ENCODE measurements around the gene FOSL1.

FOSL1 gene

GRCh38 chr11:65945941-65946558, 45.9 kb upstream of the FOSL1 start:
- H3K9me3 ChIP-seq (replicated peaks in 1 of 2; ENCODE audit: control insufficient read depth in 2 of 2, insufficient read depth in 1 of 2, low read depth in 1 of 2, low read length in 2 of 2), result no peaks in the 10 kb centered on the region
- peak overlapping the region; percentile 9 to 40 for H3K4me3 ChIP-seq (ENCODE audit: low read length in 2 of 2)
- peak overlapping the region; percentile 97 for H3K4ac ChIP-seq (ENCODE audit: low read length)
- DNase-seq (ENCODE audit: low spot score), result no peak
- peak overlapping the region; percentile 96 for H3K18ac ChIP-seq (ENCODE audit: low read length)
- H3K14ac ChIP-seq (ENCODE audit: low read length), result no peak overlapping the region
- peak overlapping the region; percentile 69 for H2BK120ac ChIP-seq (ENCODE audit: low read depth, low read length)
- H4K91ac ChIP-seq (ENCODE audit: low read depth, low read length, poor library complexity), result peak overlapping the region; percentile 77
- peaks cover 18% of the 10 kb centered on the region in 2 donors for H3K4me1 ChIP-seq (ENCODE audit: control insufficient read depth in 2 of 2, insufficient read depth in 1 of 2, low read depth in 1 of 2, low read length in 2 of 2)
- peak overlapping the region; percentile 43 for H3K4me2 ChIP-seq (ENCODE audit: insufficient read depth, low read length, poor library complexity, severe bottlenecking)
- peak overlapping the region; percentile 99 for H2AK5ac ChIP-seq (ENCODE audit: low read depth, low read length)
- H2BK12ac ChIP-seq (ENCODE audit: low read length), result peak overlapping the region; percentile 86
- H3K27ac ChIP-seq (replicated peaks; ENCODE audit: low read length), result peak overlapping the region; percentile 66
- no peaks in the 10 kb centered on the region for H3K27me3 ChIP-seq (ENCODE audit: control insufficient read depth in 3 of 3, insufficient read depth in 3 of 3, low read depth in 1 of 3, low read length in 3 of 3)
- peak overlapping the region; percentile 81 for H2BK15ac ChIP-seq (ENCODE audit: low read length)
- H3K23ac ChIP-seq (ENCODE audit: low read depth, low read length, poor library complexity), result peak overlapping the region; percentile 20
- H4K8ac ChIP-seq (ENCODE audit: low read depth, low read length), result no peak overlapping the region
- peaks cover 0 to 2% of the 10 kb centered on the region in 2 donors for H3K36me3 ChIP-seq (replicated peaks in 1 of 2; ENCODE audit: control insufficient read depth in 2 of 2, insufficient read depth in 2 of 2, low read length in 2 of 2)
- peak overlapping the region; percentile 13 for H2BK5ac ChIP-seq (ENCODE audit: low read length)
- no CpG with 5 or more reads among the region's 11 CpGs for WGBS, 2 donors (ENCODE audit: extremely low coverage in 2 of 2, insufficient read length in 2 of 2, insufficient replicate concordance in 1 of 2)
- no peaks in the 10 kb centered on the region for H3K79me1 ChIP-seq (ENCODE audit: low read depth, low read length)
- H2AFZ ChIP-seq (ENCODE audit: low read length), result peak overlapping the region; percentile 80
- H3K9ac ChIP-seq (ENCODE audit: low read depth, low read length, poor library complexity), result peak overlapping the region; percentile 68

- H3K27ac ChIP-seq (replicated peaks; ENCODE audit: low read length), result peak within 1 kb of the TSS; percentile 78
- H3K4me1 ChIP-seq (ENCODE audit: control insufficient read depth in 2 of 2, insufficient read depth in 1 of 2, low read depth in 1 of 2, low read length in 2 of 2), result peaks cover 18% of the 10 kb centered on the region in 2 donors
- peak within 1 kb of the TSS; percentile 20 for H3K23ac ChIP-seq (ENCODE audit: low read depth, low read length, poor library complexity)
- peak; percentile 57 for DNase-seq (ENCODE audit: low spot score)
- peak within 1 kb of the TSS; percentile 80 for H2AFZ ChIP-seq (ENCODE audit: low read length)
- H2AK5ac ChIP-seq (ENCODE audit: low read depth, low read length), result peak within 1 kb of the TSS; percentile 99
- peak within 1 kb of the TSS; percentile 43 for H3K4me2 ChIP-seq (ENCODE audit: insufficient read depth, low read length, poor library complexity, severe bottlenecking)
- peak within 1 kb of the TSS; percentile 81 for H2BK15ac ChIP-seq (ENCODE audit: low read length)
- no peaks in the 10 kb centered on the region for H3K27me3 ChIP-seq (ENCODE audit: control insufficient read depth in 3 of 3, insufficient read depth in 3 of 3, low read depth in 1 of 3, low read length in 3 of 3)
- WGBS, 2 donors (ENCODE audit: extremely low coverage in 2 of 2, insufficient read length in 2 of 2, insufficient replicate concordance in 1 of 2), result no CpG with 5 or more reads among the region's 13 CpGs
- H2BK12ac ChIP-seq (ENCODE audit: low read length), result peak within 1 kb of the TSS; percentile 86
- H3K9me3 ChIP-seq (replicated peaks in 1 of 2; ENCODE audit: control insufficient read depth in 2 of 2, insufficient read depth in 1 of 2, low read depth in 1 of 2, low read length in 2 of 2), result no peaks in the 10 kb centered on the region
- peak within 1 kb of the TSS; percentile 9 to 40 for H3K4me3 ChIP-seq (ENCODE audit: low read length in 2 of 2)
- H3K4ac ChIP-seq (ENCODE audit: low read length), result peak within 1 kb of the TSS; percentile 97
- H2BK5ac ChIP-seq (ENCODE audit: low read length), result peak within 1 kb of the TSS; percentile 13
- no peaks in the 10 kb centered on the region for H3K79me1 ChIP-seq (ENCODE audit: low read depth, low read length)
- peak within 1 kb of the TSS; percentile 81 for H2BK120ac ChIP-seq (ENCODE audit: low read depth, low read length)
- peak within 1 kb of the TSS; percentile 68 for H3K9ac ChIP-seq (ENCODE audit: low read depth, low read length, poor library complexity)
- H3K14ac ChIP-seq (ENCODE audit: low read length), result no peak within 1 kb of the TSS
- peaks cover 0 to 2% of the 10 kb centered on the region in 2 donors for H3K36me3 ChIP-seq (replicated peaks in 1 of 2; ENCODE audit: control insufficient read depth in 2 of 2, insufficient read depth in 2 of 2, low read length in 2 of 2)
- peak within 1 kb of the TSS; percentile 96 for H3K18ac ChIP-seq (ENCODE audit: low read length)
- H4K91ac ChIP-seq (ENCODE audit: low read depth, low read length, poor library complexity), result peak within 1 kb of the TSS; percentile 77
- H4K8ac ChIP-seq (ENCODE audit: low read depth, low read length), result peak within 1 kb of the TSS; percentile 20
Observed at GRCh38 chr11:65945430-65945911, 45.3 kb upstream of the FOSL1 start, which contains the start of gene TSGA10IP. Gene TSGA10IP, plus strand, starts transcription at chr11:65945480. Its CDS starts 196 bp downstream, at chr11:65945676.

- no peak overlapping the region for H3K23ac ChIP-seq (ENCODE audit: low read depth, low read length, poor library complexity)
Observed at GRCh38 chr11:65944767-65945166, 44.6 kb upstream of the FOSL1 start.

DNA sequence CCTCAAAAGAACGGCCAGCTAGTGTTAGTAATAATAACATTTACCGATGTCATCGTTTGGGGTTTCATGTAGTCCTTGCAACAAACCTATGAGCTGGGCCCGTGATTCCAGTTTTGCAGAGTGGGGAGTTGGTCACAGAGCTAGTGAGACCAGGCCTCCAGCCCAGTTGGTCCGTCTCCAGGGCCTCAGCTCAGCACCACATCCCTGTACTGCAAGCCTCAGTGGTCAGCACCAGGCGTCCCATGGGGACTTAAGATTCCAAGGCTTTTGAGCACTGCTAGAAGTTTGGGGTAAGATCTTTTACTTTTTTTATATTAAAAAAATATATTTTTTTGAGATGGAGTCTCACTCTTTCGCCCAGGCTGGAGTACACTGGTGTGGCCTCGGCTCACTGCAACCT, 44.0 kb upstream of the FOSL1 start:
- H4K91ac ChIP-seq (ENCODE audit: low read depth, low read length, poor library complexity), result no peak overlapping the region
- H2AK5ac ChIP-seq (ENCODE audit: low read depth, low read length), result no peak overlapping the region
- H2BK15ac ChIP-seq (ENCODE audit: low read length), result peak overlapping the region; percentile 78
- no peaks in the 10 kb centered on the region for H3K27me3 ChIP-seq (ENCODE audit: control insufficient read depth in 3 of 3, insufficient read depth in 3 of 3, low read depth in 1 of 3, low read length in 3 of 3)
- H3K9ac ChIP-seq (ENCODE audit: low read depth, low read length, poor library complexity), result no peak overlapping the region
- no peaks in the 10 kb centered on the region for H3K79me1 ChIP-seq (ENCODE audit: low read depth, low read length)
- H4K8ac ChIP-seq (ENCODE audit: low read depth, low read length), result peak overlapping the region; percentile 82
- H3K4ac ChIP-seq (ENCODE audit: low read length), result no peak overlapping the region
- no peak for DNase-seq (ENCODE audit: low spot score)
- peak overlapping the region; percentile 81 for H2BK120ac ChIP-seq (ENCODE audit: low read depth, low read length)
- no peak overlapping the region for H2BK12ac ChIP-seq (ENCODE audit: low read length)
- WGBS, 2 donors (ENCODE audit: extremely low coverage in 2 of 2, insufficient read length in 2 of 2, insufficient replicate concordance in 1 of 2), result no CpG with 5 or more reads among the region's 8 CpGs
- H3K23ac ChIP-seq (ENCODE audit: low read depth, low read length, poor library complexity), result peak overlapping the region; percentile 55
- H3K18ac ChIP-seq (ENCODE audit: low read length), result peak overlapping the region; percentile 57
- no peak overlapping the region for H2BK5ac ChIP-seq (ENCODE audit: low read length)
- peaks cover 0 to 2% of the 10 kb centered on the region in 2 donors for H3K36me3 ChIP-seq (replicated peaks in 1 of 2; ENCODE audit: control insufficient read depth in 2 of 2, insufficient read depth in 2 of 2, low read length in 2 of 2)
- H3K14ac ChIP-seq (ENCODE audit: low read length), result peak overlapping the region; percentile 82
- no peak overlapping the region for H3K4me2 ChIP-seq (ENCODE audit: insufficient read depth, low read length, poor library complexity, severe bottlenecking)
- no peak overlapping the region for H3K27ac ChIP-seq (replicated peaks; ENCODE audit: low read length)
- no peak overlapping the region for H3K4me3 ChIP-seq (ENCODE audit: low read length in 2 of 2)
- H2AFZ ChIP-seq (ENCODE audit: low read length), result no peak overlapping the region
- no peaks in the 10 kb centered on the region for H3K9me3 ChIP-seq (replicated peaks in 1 of 2; ENCODE audit: control insufficient read depth in 2 of 2, insufficient read depth in 1 of 2, low read depth in 1 of 2, low read length in 2 of 2)
- H3K4me1 ChIP-seq (ENCODE audit: control insufficient read depth in 2 of 2, insufficient read depth in 1 of 2, low read depth in 1 of 2, low read length in 2 of 2), result peaks cover 18% of the 10 kb centered on the region in 2 donors

More at GRCh38 chr11:65944767-65945166, 44.6 kb upstream of the FOSL1 start:
- peak overlapping the region; percentile 1 for H2AK5ac ChIP-seq (ENCODE audit: low read depth, low read length)
- peak overlapping the region; percentile 13 for H2BK5ac ChIP-seq (ENCODE audit: low read length)
- H2BK12ac ChIP-seq (ENCODE audit: low read length), result no peak overlapping the region
- no peak overlapping the region for H3K18ac ChIP-seq (ENCODE audit: low read length)
- no peak overlapping the region for H3K4me3 ChIP-seq (ENCODE audit: low read length in 2 of 2)
- no peaks in the 10 kb centered on the region for H3K9me3 ChIP-seq (replicated peaks in 1 of 2; ENCODE audit: control insufficient read depth in 2 of 2, insufficient read depth in 1 of 2, low read depth in 1 of 2, low read length in 2 of 2)
- DNase-seq (ENCODE audit: low spot score), result no peak
- no peak overlapping the region for H3K9ac ChIP-seq (ENCODE audit: low read depth, low read length, poor library complexity)
- H4K91ac ChIP-seq (ENCODE audit: low read depth, low read length, poor library complexity), result no peak overlapping the region
- no peak overlapping the region for H2BK15ac ChIP-seq (ENCODE audit: low read length)
- peak overlapping the region; percentile 80 for H2AFZ ChIP-seq (ENCODE audit: low read length)
- H3K4ac ChIP-seq (ENCODE audit: low read length), result no peak overlapping the region
- H4K8ac ChIP-seq (ENCODE audit: low read depth, low read length), result no peak overlapping the region
- peaks cover 0 to 2% of the 10 kb centered on the region in 2 donors for H3K36me3 ChIP-seq (replicated peaks in 1 of 2; ENCODE audit: control insufficient read depth in 2 of 2, insufficient read depth in 2 of 2, low read length in 2 of 2)
- H2BK120ac ChIP-seq (ENCODE audit: low read depth, low read length), result no peak overlapping the region
- H3K4me1 ChIP-seq (ENCODE audit: control insufficient read depth in 2 of 2, insufficient read depth in 1 of 2, low read depth in 1 of 2, low read length in 2 of 2), result peaks cover 18% of the 10 kb centered on the region in 2 donors
- no peaks in the 10 kb centered on the region for H3K79me1 ChIP-seq (ENCODE audit: low read depth, low read length)
- H3K27me3 ChIP-seq (ENCODE audit: control insufficient read depth in 3 of 3, insufficient read depth in 3 of 3, low read depth in 1 of 3, low read length in 3 of 3), result no peaks in the 10 kb centered on the region
- WGBS, 2 donors (ENCODE audit: extremely low coverage in 2 of 2, insufficient read length in 2 of 2, insufficient replicate concordance in 1 of 2), result no CpG with 5 or more reads among the region's 8 CpGs
- no peak overlapping the region for H3K4me2 ChIP-seq (ENCODE audit: insufficient read depth, low read length, poor library complexity, severe bottlenecking)
- peak overlapping the region; percentile 78 for H3K27ac ChIP-seq (replicated peaks; ENCODE audit: low read length)
- H3K14ac ChIP-seq (ENCODE audit: low read length), result no peak overlapping the region
